ACHN (cell line): Measurements from ENCODE around the gene HK2.

Experiments used
- DNase-seq: peaks from one replicate; pipeline ENCODE4 v3.0.0-alpha.2; 2015
- in situ Hi-C: cut with HindIII; loops from 2 replicates; pipeline ENCODE4 v1.10.0; 2017; ENCODE audit warnings: low sequenced_read_pairs, low pct_ligation_motif_present, low pct_unique_long_range_greater_than_20kb

HK2 gene

DNA sequence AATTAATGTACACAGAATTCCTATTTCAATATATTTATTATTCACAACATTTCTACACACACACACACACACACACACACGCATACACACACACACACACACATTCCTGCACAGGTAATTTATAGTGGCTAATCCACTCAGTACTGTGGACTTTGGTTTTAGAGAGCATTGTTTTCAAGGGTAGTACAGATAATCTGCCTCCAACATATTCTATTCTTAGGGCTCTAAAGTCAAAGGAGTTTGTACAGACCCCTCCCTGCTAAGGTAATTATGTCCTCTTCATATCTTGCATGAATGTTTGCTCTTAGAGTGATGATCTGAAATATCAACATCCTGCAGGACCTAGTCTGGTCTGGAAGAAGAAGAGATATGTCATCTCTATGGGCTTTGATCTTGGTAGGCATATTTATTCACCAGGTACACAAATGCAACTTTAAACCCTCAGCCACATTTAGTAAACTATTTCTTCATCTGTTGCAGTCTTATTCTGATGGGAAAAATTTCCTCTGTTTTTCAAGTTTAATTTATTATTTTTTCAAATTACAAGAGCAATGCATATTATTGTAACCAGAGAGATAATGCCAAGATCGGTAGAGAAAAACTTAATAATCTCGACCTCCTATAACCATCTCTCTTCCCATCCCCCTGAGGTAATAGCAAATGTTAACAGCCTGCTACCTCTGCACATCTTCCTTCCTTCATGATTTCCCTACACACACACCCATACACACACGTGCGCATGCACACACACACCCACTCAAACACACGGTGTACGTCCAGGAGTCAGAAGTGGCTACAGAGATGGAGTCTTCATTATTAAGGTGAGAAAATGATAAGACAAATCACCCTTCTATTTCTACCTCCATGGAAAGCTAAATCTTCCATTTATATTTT lies 106.2 kb downstream of the HK2 start:
- no peak for DNase-seq
- in situ Hi-C loops: no loop called here

DNA sequence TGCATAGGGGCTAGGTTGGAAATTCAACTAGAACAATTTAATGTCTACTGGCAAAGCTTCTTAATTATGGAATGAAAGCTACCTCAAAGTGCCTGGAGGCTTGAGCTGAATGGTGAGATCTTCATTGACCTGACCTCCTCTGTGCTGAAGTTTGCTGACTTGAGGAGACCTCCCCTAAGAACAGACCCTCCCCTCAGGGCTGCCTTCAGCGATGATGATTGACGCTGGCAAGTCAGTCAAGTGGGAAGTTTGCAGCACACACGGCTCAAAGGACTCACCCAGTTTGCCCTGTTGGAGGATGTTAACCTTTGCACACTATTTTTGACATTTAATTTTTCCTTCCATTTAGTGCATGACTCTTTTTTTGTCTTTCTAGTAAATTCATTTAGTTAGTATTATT lies 107.4 kb downstream of the HK2 start:
- in situ Hi-C loops: no loop called here

DNA sequence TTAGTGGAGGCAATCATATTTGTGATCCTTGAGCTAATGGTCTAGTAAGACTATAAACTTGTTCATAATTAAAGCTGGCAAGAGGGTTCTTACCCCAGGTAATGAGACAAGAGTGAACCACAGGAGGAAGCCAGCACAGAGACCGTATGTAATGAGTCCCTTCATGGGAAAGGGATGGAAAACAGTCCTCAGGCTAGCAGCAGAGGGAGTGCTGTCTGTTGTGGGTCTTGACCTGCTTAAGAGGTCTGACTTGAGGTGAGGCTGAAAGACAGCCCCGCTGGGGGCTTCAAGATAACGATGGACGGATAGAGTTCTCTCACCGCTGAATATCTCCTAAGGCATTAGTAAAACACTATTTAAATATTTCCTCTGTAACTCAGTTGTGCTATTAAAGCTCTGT lies 108.3 kb downstream of the HK2 start:
- in situ Hi-C loops: no loop called here

More for the DNA sequence above, 107.4 kb downstream of the HK2 start:
- no peak for DNase-seq

More for the DNA sequence above, 108.3 kb downstream of the HK2 start:
- DNase-seq: no peak
